GM19395 (cell line): ENCODE data around the gene PTGR1.
"Not testable (repeated sequence)": the region's sequence is repeated elsewhere in the genome, so short reads cannot be mapped to it uniquely, and the experiment has no call there.

Experiments used
- ATAC-seq: cut with Tn5 transposase; IDR thresholded peaks from one replicate; pipeline ENCODE4 v1.9.1; 2021; ENCODE audit warnings: mild to moderate bottlenecking, moderate library complexity; ENCODE audit not compliant: unreplicated experiment

Gene PTGR1

GRCh38 chr9:111599092-111599954 lies at the start of gene PTGR1:
Gene PTGR1, minus strand, starts transcription at chr9:111599647. Its CDS starts 2,225 bp downstream, at chr9:111597422.
- peak; percentile 31 for ATAC-seq

GRCh38 chr9:111649016-111649415 lies 49.6 kb upstream of the PTGR1 start:
- no peak for ATAC-seq

GRCh38 chr9:111648066-111648465 lies 48.6 kb upstream of the PTGR1 start:
- ATAC-seq, result no peak

- no peak for ATAC-seq
Measured at GRCh38 chr9:111646417-111646816, 47.0 kb upstream of the PTGR1 start.

- no peak for ATAC-seq
Measured at GRCh38 chr9:111645806-111646205, 46.4 kb upstream of the PTGR1 start.

GRCh38 chr9:111644195-111644772 lies 44.8 kb upstream of the PTGR1 start:
- ATAC-seq, result no peak

GRCh38 chr9:111637421-111637950 lies 38.0 kb upstream of the PTGR1 start:
- ATAC-seq, result no peak

GRCh38 chr9:111634860-111635259 lies 35.4 kb upstream of the PTGR1 start:
- no peak for ATAC-seq

GRCh38 chr9:111633389-111633736 lies 33.9 kb upstream of the PTGR1 start:
- no peak for ATAC-seq

- ATAC-seq, result no peak
Measured at GRCh38 chr9:111632695-111633388, 33.4 kb upstream of the PTGR1 start.

- no peak for ATAC-seq
Measured at GRCh38 chr9:111632060-111632459, 32.6 kb upstream of the PTGR1 start.

GRCh38 chr9:111631214-111631971 lies 31.9 kb upstream of the PTGR1 start, which contains the start of gene DNAJC25:
Gene DNAJC25, plus strand, starts transcription at chr9:111631334. Its CDS starts 74 bp downstream, at chr9:111631408.
- peak; percentile 98 for ATAC-seq

- no peak for ATAC-seq
Measured at GRCh38 chr9:111630964-111631213, 31.4 kb upstream of the PTGR1 start.

- ATAC-seq, result peak; percentile 43
Measured at GRCh38 chr9:111630182-111630963, 30.9 kb upstream of the PTGR1 start.

GRCh38 chr9:111628411-111628810 lies 29.0 kb upstream of the PTGR1 start:
- ATAC-seq, result no peak

- no peak for ATAC-seq
Measured at GRCh38 chr9:111627260-111627963, 28.0 kb upstream of the PTGR1 start.

- no peak for ATAC-seq
Measured at GRCh38 chr9:111622626-111623025, 23.2 kb upstream of the PTGR1 start.

- ATAC-seq, result no peak
Measured at GRCh38 chr9:111621895-111622480, 22.5 kb upstream of the PTGR1 start.

GRCh38 chr9:111617349-111617748 lies 17.9 kb upstream of the PTGR1 start:
- not testable (repeated sequence) for ATAC-seq
